Eye (tissue), 1 donor: ENCODE results near the gene SPECC1L.
"Not testable (repeated sequence)": the region's sequence is repeated elsewhere in the genome, so short reads cannot be mapped to it uniquely, and the experiment has no call there.

ENCODE experiments used
- DNase-seq: peaks from one replicate; pipeline ENCODE4 v3.0.0-alpha.2; 2015

SPECC1L gene

GRCh38 chr22:24285245-24285644 lies 14.6 kb downstream of the SPECC1L start:
- DNase-seq: peak; percentile 39

GRCh38 chr22:24287212-24287611 lies 16.6 kb downstream of the SPECC1L start:
- DNase-seq: not testable (repeated sequence)

GRCh38 chr22:24287801-24288200 lies 17.2 kb downstream of the SPECC1L start:
- DNase-seq: not testable (repeated sequence)

- peak; percentile 59 for DNase-seq
Observed at GRCh38 chr22:24289114-24289513, 18.5 kb downstream of the SPECC1L start.

GRCh38 chr22:24289741-24290163 lies 19.1 kb downstream of the SPECC1L start:
- peak; percentile 70 for DNase-seq

GRCh38 chr22:24290459-24290858 lies 19.8 kb downstream of the SPECC1L start:
- DNase-seq: no peak

GRCh38 chr22:24291515-24292201 lies 21.0 kb downstream of the SPECC1L start:
- DNase-seq: no peak

GRCh38 chr22:24292202-24292830 lies 21.7 kb downstream of the SPECC1L start:
- not testable (repeated sequence) for DNase-seq

GRCh38 chr22:24294913-24295312 lies 24.3 kb downstream of the SPECC1L start:
- DNase-seq: not testable (repeated sequence)

- not testable (repeated sequence) for DNase-seq
Observed at GRCh38 chr22:24298497-24299155, 28.0 kb downstream of the SPECC1L start.

GRCh38 chr22:24300522-24300921 lies 29.9 kb downstream of the SPECC1L start:
- DNase-seq: not testable (repeated sequence)

GRCh38 chr22:24302591-24302990 lies 32.0 kb downstream of the SPECC1L start:
- DNase-seq: no peak

GRCh38 chr22:24303007-24303406 lies 32.4 kb downstream of the SPECC1L start:
- no peak for DNase-seq

GRCh38 chr22:24304062-24304675 lies 33.5 kb downstream of the SPECC1L start:
- DNase-seq: no peak

GRCh38 chr22:24305260-24305692 lies 34.6 kb downstream of the SPECC1L start:
- no peak for DNase-seq

- no peak for DNase-seq
Observed at GRCh38 chr22:24310969-24311368, 40.3 kb downstream of the SPECC1L start.

- no peak for DNase-seq
Observed at GRCh38 chr22:24315367-24315966, 44.8 kb downstream of the SPECC1L start.

GRCh38 chr22:24316264-24316663 lies 45.6 kb downstream of the SPECC1L start:
- not testable (repeated sequence) for DNase-seq

- not testable (repeated sequence) for DNase-seq
Observed at GRCh38 chr22:24317511-24317910, 46.9 kb downstream of the SPECC1L start.

- DNase-seq: no peak
Observed at GRCh38 chr22:24319451-24319850, 48.8 kb downstream of the SPECC1L start.

- DNase-seq: no peak
Observed at GRCh38 chr22:24321999-24322398, 51.4 kb downstream of the SPECC1L start.

- DNase-seq: no peak
Observed at GRCh38 chr22:24322522-24322921, 51.9 kb downstream of the SPECC1L start.

- no peak for DNase-seq
Observed at GRCh38 chr22:24323233-24323632, 52.6 kb downstream of the SPECC1L start.
